ENCODE measurements around the gene STK33.
A peak's percentile ranks its signal among the peaks of the same experiment; 100 is the strongest.

Gene STK33

GRCh38 chr11:8604078-8604723, 10.2 kb upstream of the STK33 start:
- Histone ChIP-seq H3K36me3 (no peaks in the 10 kb centered on the region), H3K4me3 (no peak overlapping the region), H3K27me3 (no peaks in the 10 kb centered on the region), H3K4me1 (no peaks in the 10 kb centered on the region), H3K9ac (no peak overlapping the region), H3K4me2 (no peak overlapping the region), H4K20me1 (no peaks in the 10 kb centered on the region), H3K27ac (no peak overlapping the region), H3K9me3 (no peaks in the 10 kb centered on the region)
- no peak for TF ChIP-seq Cebpa-rat (IDR thresholded peaks at IDR 0.05)

GRCh38 chr11:8603696-8604077, 9.7 kb upstream of the STK33 start:
- Histone ChIP-seq H3K36me3 (no peaks in the 10 kb centered on the region), H3K4me1 (no peaks in the 10 kb centered on the region), H3K27me3 (no peaks in the 10 kb centered on the region), H3K4me3 (no peak overlapping the region), H4K20me1 (no peaks in the 10 kb centered on the region), H3K4me2 (no peak overlapping the region), H3K9ac (no peak overlapping the region), H3K9me3 (no peaks in the 10 kb centered on the region), H3K27ac (no peak overlapping the region)
- no peak for TF ChIP-seq Cebpa-rat (IDR thresholded peaks at IDR 0.05)

DNA sequence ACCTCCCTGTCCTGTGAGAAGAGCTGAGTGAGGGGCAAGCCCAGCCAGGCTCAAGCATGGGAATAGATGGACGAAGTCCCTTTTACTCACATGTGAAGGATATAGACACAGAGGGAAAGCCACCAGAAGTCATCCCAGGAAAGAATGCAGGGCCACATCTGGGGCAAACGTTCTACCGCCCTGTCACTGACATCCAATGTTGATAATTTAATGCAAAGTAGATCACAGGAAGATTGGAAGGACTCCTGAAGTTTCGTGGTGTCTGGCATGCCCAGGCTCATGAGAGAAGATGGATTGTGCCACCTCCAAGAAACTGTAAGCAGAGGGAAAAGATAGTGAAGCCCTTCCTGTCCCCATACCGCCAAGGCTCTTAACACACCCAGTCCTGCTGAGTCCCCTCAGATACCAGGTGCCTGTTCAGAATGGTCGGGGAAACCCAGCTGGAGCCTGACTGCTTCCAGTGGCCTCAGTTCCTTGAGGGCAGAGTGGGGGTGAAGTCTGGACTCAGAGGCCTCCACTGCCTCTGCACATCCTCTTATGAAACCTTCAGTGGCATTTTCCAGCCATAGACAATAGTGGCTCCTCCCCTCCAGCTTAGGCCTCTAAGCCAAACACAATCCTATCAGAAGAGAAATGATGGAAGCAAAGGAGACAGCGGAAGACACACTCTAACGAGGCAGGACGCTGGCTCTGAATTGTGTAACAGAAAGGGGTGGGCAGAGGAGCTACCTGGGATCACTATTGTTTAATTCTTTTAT, 7.5 kb upstream of the STK33 start:
- Histone ChIP-seq H3K27me3 (peaks cover under 1% of the 10 kb centered on the region; the same call in 1 of the 2 replicates), H3K4me1 (peaks cover 5% of the 10 kb centered on the region; the same call in 1 of the 2 replicates), H4K20me1 (no peaks in the 10 kb centered on the region), H3K36me3 (no peaks in the 10 kb centered on the region), H3K9ac (no peak overlapping the region), H3K4me3 (no peak overlapping the region), H3K9me3 (no peaks in the 10 kb centered on the region), H3K27ac (no peak overlapping the region), H3K4me2 (no peak overlapping the region)
- TF ChIP-seq Cebpa-rat (IDR thresholded peaks at IDR 0.05): no peak

GRCh38 chr11:8598506-8598905, 4.5 kb upstream of the STK33 start:
- Histone ChIP-seq H3K4me2 (no peak overlapping the region), H4K20me1 (no peaks in the 10 kb centered on the region), H3K27ac (no peak overlapping the region), H3K9me3 (peaks cover 12% of the 10 kb centered on the region; the same call in 1 of the 2 replicates), H3K36me3 (no peaks in the 10 kb centered on the region), H3K4me3 (no peak overlapping the region), H3K4me1 (peaks cover 13% of the 10 kb centered on the region), H3K9ac (no peak overlapping the region), H3K27me3 (peaks cover 31% of the 10 kb centered on the region)
- TF ChIP-seq Cebpa-rat (IDR thresholded peaks at IDR 0.05): no peak

GRCh38 chr11:8597182-8597581, 3.2 kb upstream of the STK33 start:
- H3K4me3 ChIP-seq: no peak overlapping the region
- H3K9ac ChIP-seq: no peak overlapping the region
- no peak overlapping the region for H3K27ac ChIP-seq
- peaks cover 45% of the 10 kb centered on the region for H3K27me3 ChIP-seq
- no peak overlapping the region for H3K4me2 ChIP-seq
- H3K36me3 ChIP-seq: no peaks in the 10 kb centered on the region
- no peak for TF ChIP-seq Cebpa-rat (IDR thresholded peaks at IDR 0.05)
- peaks cover 13% of the 10 kb centered on the region for H3K4me1 ChIP-seq
- no peaks in the 10 kb centered on the region for H4K20me1 ChIP-seq
- peaks cover 21% of the 10 kb centered on the region for H3K9me3 ChIP-seq

DNA sequence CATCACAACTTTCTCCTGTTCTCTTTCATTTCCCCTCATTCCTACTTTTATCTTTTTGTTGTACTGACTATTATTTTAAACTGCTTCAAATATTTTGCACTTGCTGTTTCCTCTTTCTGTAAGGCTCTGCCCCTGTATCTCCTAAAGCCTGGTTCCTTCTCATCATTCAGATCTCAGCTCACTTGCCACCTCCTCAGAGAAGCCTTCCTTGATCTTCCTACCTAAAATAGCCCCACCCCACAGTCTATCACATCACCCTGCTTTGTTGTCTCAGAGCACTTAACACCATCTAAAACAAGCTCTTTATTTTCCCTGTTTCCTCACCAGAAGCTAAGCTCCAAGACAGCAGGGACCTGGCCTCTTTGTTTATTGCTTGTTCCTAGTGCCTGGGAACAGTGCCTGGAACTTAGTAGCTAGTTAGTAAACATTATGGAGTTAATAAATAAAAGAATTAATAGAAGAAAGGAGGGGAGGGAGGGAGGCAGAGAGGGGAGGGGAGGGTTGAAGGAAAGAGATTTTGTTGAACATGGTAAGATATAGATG, 2.5 kb upstream of the STK33 start:
- Histone ChIP-seq H3K4me1 (peaks cover 13% of the 10 kb centered on the region), H3K4me3 (no peak overlapping the region), H3K27ac (no peak overlapping the region), H3K9me3 (peaks cover 21% of the 10 kb centered on the region), H3K27me3 (peaks cover 48% of the 10 kb centered on the region), H3K4me2 (no peak overlapping the region), H4K20me1 (no peaks in the 10 kb centered on the region), H3K9ac (no peak overlapping the region), H3K36me3 (no peaks in the 10 kb centered on the region)
- no peak for TF ChIP-seq Cebpa-rat (IDR thresholded peaks at IDR 0.05)

DNA sequence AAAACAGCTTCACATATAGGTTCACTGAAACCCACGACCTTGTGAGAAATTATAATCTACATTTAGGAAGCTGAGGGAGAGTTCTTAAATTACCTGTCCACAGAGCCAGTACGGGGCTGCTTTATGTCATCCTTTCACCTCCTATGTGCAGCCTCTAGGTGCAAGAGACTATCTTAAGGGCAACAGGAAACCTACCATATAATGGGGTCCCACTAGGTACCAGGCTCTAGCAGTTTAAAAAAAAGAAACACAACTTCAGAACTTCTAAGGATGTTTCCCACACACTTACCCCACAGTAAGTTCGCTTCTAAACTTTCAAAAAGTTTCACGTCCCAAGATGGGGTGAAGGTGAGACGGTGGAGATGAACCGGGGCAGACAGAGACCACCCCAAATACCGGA, 573 bp downstream of the STK33 start:
- Histone ChIP-seq H3K36me3 (no peaks in the 10 kb centered on the region), H3K27me3 (peaks cover 48% of the 10 kb centered on the region), H3K4me2 (peak overlapping the region; percentile 49)

GRCh38 chr11:8587915-8588314, 6.1 kb downstream of the STK33 start:
- Histone ChIP-seq H3K27ac (no peak overlapping the region), H3K4me1 (no peaks in the 10 kb centered on the region), H3K4me3 (no peak overlapping the region), H3K9me3 (peaks cover 3% of the 10 kb centered on the region), H4K20me1 (no peaks in the 10 kb centered on the region), H3K4me2 (no peak overlapping the region), H3K27me3 (peaks cover 10% of the 10 kb centered on the region), H3K36me3 (no peaks in the 10 kb centered on the region), H3K9ac (no peak overlapping the region)
- no peak for TF ChIP-seq Cebpa-rat (IDR thresholded peaks at IDR 0.05)

More for the DNA sequence above, 573 bp downstream of the STK33 start:
- H3K9me3 ChIP-seq: peaks cover 21% of the 10 kb centered on the region
- H3K9ac ChIP-seq: no peak overlapping the region
- H3K27ac ChIP-seq: no peak overlapping the region
- H4K20me1 ChIP-seq: no peaks in the 10 kb centered on the region
- H3K4me1 ChIP-seq: peaks cover 13% of the 10 kb centered on the region
- no peak for TF ChIP-seq Cebpa-rat (IDR thresholded peaks at IDR 0.05)
- H3K4me3 ChIP-seq: peak overlapping the region; percentile 60

DNA sequence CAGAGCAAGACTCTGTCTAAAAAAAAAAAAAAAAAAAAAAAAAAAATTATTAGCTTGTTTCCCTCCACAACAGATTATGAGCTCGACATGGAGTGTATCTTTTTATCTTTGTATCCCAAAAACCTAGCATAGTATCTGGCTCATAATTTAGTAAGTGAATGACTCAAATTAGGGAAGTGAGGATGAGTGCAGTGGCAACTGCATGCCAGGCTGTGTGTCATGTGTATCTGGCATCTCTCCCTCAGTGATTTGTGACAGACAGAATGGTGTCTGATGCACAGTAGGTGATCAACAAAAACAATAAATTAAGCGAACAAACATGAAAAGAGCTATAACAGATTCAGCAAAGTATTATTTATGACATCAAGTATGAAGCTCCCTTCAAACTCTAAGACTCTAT, 7.2 kb downstream of the STK33 start:
- no peak overlapping the region for H3K27ac ChIP-seq
- H3K27me3 ChIP-seq: no peaks in the 10 kb centered on the region
- H3K4me3 ChIP-seq: no peak overlapping the region
- no peak overlapping the region for H3K4me2 ChIP-seq
- H3K9me3 ChIP-seq: no peaks in the 10 kb centered on the region
- no peaks in the 10 kb centered on the region for H3K36me3 ChIP-seq
- no peak overlapping the region for H3K9ac ChIP-seq
- peaks cover 4% of the 10 kb centered on the region; the same call in 1 of the 2 replicates for H3K4me1 ChIP-seq
- H4K20me1 ChIP-seq: no peaks in the 10 kb centered on the region
- TF ChIP-seq Cebpa-rat (IDR thresholded peaks at IDR 0.05): no peak

- Histone ChIP-seq H3K27me3 (no peaks in the 10 kb centered on the region), H3K4me2 (no peak overlapping the region), H4K20me1 (no peaks in the 10 kb centered on the region), H3K36me3 (no peaks in the 10 kb centered on the region), H3K4me3 (no peak overlapping the region), H3K9ac (no peak overlapping the region), H3K27ac (no peak overlapping the region), H3K9me3 (no peaks in the 10 kb centered on the region), H3K4me1 (peaks cover 4% of the 10 kb centered on the region; the same call in 1 of the 2 replicates)
- no peak for TF ChIP-seq Cebpa-rat (IDR thresholded peaks at IDR 0.05)
Observed at GRCh38 chr11:8586184-8586583, 7.8 kb downstream of the STK33 start.
